ENCODE measurements around the gene DDX21.

DDX21 gene

DNA sequence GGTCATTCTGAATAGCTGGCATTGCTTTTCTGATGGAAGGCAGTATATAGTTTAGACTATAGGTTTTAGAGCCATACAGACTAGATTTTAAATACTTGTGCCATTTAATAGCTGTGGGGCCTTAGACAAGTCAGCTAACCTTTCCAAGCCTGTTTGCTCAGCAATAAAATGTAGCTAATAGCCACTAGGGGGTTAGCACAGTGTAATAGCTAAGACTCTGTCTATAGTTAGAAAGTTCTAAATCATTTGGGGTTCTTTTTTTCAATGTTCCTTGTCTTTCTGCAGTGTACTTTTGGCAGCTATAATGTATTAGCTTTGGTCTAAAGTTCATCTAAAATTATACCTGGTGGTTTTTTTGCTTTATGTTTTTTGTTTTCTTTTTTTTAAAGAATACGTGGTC lies 25.1 kb downstream of the DDX21 start:
- Histone ChIP-seq H3K4me2 (ENCODE audit: low read length) (no peak overlapping the region), H3K4me3 (ENCODE audit: low read depth, low read length) (no peak overlapping the region), H3K27ac (ENCODE audit: low read depth, low read length) (no peak overlapping the region), H3K4me1 (ENCODE audit: control insufficient read depth in 1 of 2, insufficient read depth in 2 of 2, low read length in 2 of 2) (no peaks in the 10 kb centered on the region), H3K4ac (ENCODE audit: low read depth, low read length) (no peak overlapping the region), H2BK120ac (ENCODE audit: insufficient read depth, low read length, poor library complexity) (no peak overlapping the region), H3K27me3 (ENCODE audit: insufficient read depth, low read length) (no peaks in the 10 kb centered on the region), H2BK12ac (ENCODE audit: low read length) (no peak overlapping the region), H4K12ac (ENCODE audit: low read depth, low read length) (no peak overlapping the region), H3K36me3 (ENCODE audit: control insufficient read depth in 1 of 2, insufficient read depth in 2 of 2, low read length in 2 of 2) (peaks cover 27 to 32% of the 10 kb centered on the region in 2 experiments), H3K18ac (ENCODE audit: low read length) (no peak overlapping the region), H3K14ac (ENCODE audit: low read length) (no peak overlapping the region), H4K91ac (ENCODE audit: low read depth, low read length) (no peak overlapping the region), H3K79me2 (ENCODE audit: control insufficient read depth, insufficient read depth, low read length, poor library complexity) (no peaks in the 10 kb centered on the region), H3K79me1 (ENCODE audit: low read length) (no peaks in the 10 kb centered on the region), H3K9ac (ENCODE audit: low read length) (no peak overlapping the region), H3K9me3 (ENCODE audit: insufficient read depth, low read depth, low read length) (no peaks in the 10 kb centered on the region), H2BK5ac (ENCODE audit: low read depth, low read length, poor library complexity) (no peak overlapping the region), H4K8ac (ENCODE audit: low read depth, low read length) (no peak overlapping the region), H3K23ac (ENCODE audit: low read length) (no peak overlapping the region), H2AK5ac (ENCODE audit: low read length) (no peak overlapping the region), H2AFZ (ENCODE audit: insufficient read depth, low read length, poor library complexity) (no peak overlapping the region)
- DNase-seq: peak in 1 of 2 donors; percentile 16
- WGBS (ENCODE audit: extremely low coverage, insufficient coverage, insufficient read length): no CpG with 5 or more reads among the region's 1 CpG

DNA sequence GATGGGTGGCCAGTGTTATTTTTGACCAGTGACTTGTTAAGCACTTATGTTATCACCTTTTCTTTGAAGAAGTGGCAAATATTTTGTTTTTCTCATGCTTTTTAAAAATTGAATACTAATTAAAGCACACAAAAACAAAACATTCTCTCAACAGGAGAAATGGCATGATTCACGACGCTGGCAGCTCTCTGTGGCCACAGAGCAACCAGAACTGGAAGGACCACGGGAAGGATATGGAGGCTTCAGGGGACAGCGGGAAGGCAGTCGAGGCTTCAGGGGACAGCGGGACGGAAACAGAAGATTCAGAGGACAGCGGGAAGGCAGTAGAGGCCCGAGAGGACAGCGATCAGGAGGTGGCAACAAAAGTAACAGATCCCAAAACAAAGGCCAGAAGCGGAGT lies 26.4 kb downstream of the DDX21 start:
- Histone ChIP-seq H3K14ac (ENCODE audit: low read length) (no peak overlapping the region), H2AK5ac (ENCODE audit: low read length) (no peak overlapping the region), H2BK120ac (ENCODE audit: insufficient read depth, low read length, poor library complexity) (no peak overlapping the region), H3K79me1 (ENCODE audit: low read length) (no peaks in the 10 kb centered on the region), H2BK12ac (ENCODE audit: low read length) (no peak overlapping the region), H4K8ac (ENCODE audit: low read depth, low read length) (no peak overlapping the region), H3K9me3 (ENCODE audit: insufficient read depth, low read depth, low read length) (no peaks in the 10 kb centered on the region), H3K4me2 (ENCODE audit: low read length) (no peak overlapping the region), H3K18ac (ENCODE audit: low read length) (no peak overlapping the region), H3K36me3 (ENCODE audit: control insufficient read depth in 1 of 2, insufficient read depth in 2 of 2, low read length in 2 of 2) (peaks cover 19 to 25% of the 10 kb centered on the region in 2 experiments), H3K23ac (ENCODE audit: low read length) (no peak overlapping the region), H3K9ac (ENCODE audit: low read length) (no peak overlapping the region), H4K12ac (ENCODE audit: low read depth, low read length) (no peak overlapping the region), H3K27me3 (ENCODE audit: insufficient read depth, low read length) (no peaks in the 10 kb centered on the region), H3K4ac (ENCODE audit: low read depth, low read length) (no peak overlapping the region), H3K79me2 (ENCODE audit: control insufficient read depth, insufficient read depth, low read length, poor library complexity) (no peaks in the 10 kb centered on the region), H3K4me1 (ENCODE audit: control insufficient read depth in 1 of 2, insufficient read depth in 2 of 2, low read length in 2 of 2) (no peaks in the 10 kb centered on the region), H3K4me3 (ENCODE audit: low read depth, low read length) (no peak overlapping the region), H2AFZ (ENCODE audit: insufficient read depth, low read length, poor library complexity) (no peak overlapping the region), H3K27ac (ENCODE audit: low read depth, low read length) (no peak overlapping the region), H2BK5ac (ENCODE audit: low read depth, low read length, poor library complexity) (no peak overlapping the region), H4K91ac (ENCODE audit: low read depth, low read length) (no peak overlapping the region)
- WGBS (ENCODE audit: extremely low coverage, insufficient coverage, insufficient read length): no CpG with 5 or more reads among the region's 11 CpGs
- DNase-seq: no peak

DNA sequence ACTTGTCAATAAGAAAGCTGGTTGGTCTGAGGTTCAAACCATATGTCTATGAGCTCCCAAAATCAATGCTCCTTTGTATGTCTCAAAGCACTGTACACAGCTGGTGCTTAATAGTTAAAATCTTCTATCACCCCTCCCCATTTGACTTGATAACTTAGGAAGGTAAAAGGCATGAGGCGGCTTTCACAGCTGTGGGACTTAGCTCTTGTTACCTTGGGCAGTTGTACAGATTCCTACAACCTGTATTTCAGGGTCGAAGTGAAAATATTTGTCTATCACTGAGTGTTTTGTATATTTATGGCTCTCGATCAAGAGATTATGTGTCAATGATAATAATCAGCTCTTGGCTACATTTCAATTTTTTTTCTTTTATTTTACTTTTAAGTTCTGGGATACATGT lies 31.6 kb downstream of the DDX21 start:
- Histone ChIP-seq H3K36me3 (ENCODE audit: control insufficient read depth in 1 of 2, insufficient read depth in 2 of 2, low read length in 2 of 2) (peaks cover 0 to under 1% of the 10 kb centered on the region in 2 experiments), H2AFZ (ENCODE audit: insufficient read depth, low read length, poor library complexity) (no peak overlapping the region), H3K27ac (ENCODE audit: low read depth, low read length) (no peak overlapping the region), H3K9me3 (ENCODE audit: insufficient read depth, low read depth, low read length) (no peaks in the 10 kb centered on the region), H2AK5ac (ENCODE audit: low read length) (no peak overlapping the region), H4K12ac (ENCODE audit: low read depth, low read length) (no peak overlapping the region), H3K79me2 (ENCODE audit: control insufficient read depth, insufficient read depth, low read length, poor library complexity) (peaks cover 3% of the 10 kb centered on the region), H4K8ac (ENCODE audit: low read depth, low read length) (no peak overlapping the region), H3K4ac (ENCODE audit: low read depth, low read length) (no peak overlapping the region), H3K23ac (ENCODE audit: low read length) (no peak overlapping the region), H3K18ac (ENCODE audit: low read length) (no peak overlapping the region), H3K27me3 (ENCODE audit: insufficient read depth, low read length) (no peaks in the 10 kb centered on the region), H3K4me1 (ENCODE audit: control insufficient read depth in 1 of 2, insufficient read depth in 2 of 2, low read length in 2 of 2) (peaks cover 0 to 4% of the 10 kb centered on the region in 2 experiments), H3K4me3 (ENCODE audit: low read depth, low read length) (no peak overlapping the region), H3K9ac (ENCODE audit: low read length) (no peak overlapping the region), H4K91ac (ENCODE audit: low read depth, low read length) (no peak overlapping the region), H3K79me1 (ENCODE audit: low read length) (peaks cover 3% of the 10 kb centered on the region), H3K4me2 (ENCODE audit: low read length) (no peak overlapping the region), H2BK12ac (ENCODE audit: low read length) (no peak overlapping the region), H3K14ac (ENCODE audit: low read length) (no peak overlapping the region), H2BK5ac (ENCODE audit: low read depth, low read length, poor library complexity) (no peak overlapping the region), H2BK120ac (ENCODE audit: insufficient read depth, low read length, poor library complexity) (no peak overlapping the region)
- DNase-seq: peak in 1 of 2 donors; percentile 34
- WGBS (ENCODE audit: extremely low coverage, insufficient coverage, insufficient read length): no CpG with 5 or more reads among the region's 3 CpGs

DNA sequence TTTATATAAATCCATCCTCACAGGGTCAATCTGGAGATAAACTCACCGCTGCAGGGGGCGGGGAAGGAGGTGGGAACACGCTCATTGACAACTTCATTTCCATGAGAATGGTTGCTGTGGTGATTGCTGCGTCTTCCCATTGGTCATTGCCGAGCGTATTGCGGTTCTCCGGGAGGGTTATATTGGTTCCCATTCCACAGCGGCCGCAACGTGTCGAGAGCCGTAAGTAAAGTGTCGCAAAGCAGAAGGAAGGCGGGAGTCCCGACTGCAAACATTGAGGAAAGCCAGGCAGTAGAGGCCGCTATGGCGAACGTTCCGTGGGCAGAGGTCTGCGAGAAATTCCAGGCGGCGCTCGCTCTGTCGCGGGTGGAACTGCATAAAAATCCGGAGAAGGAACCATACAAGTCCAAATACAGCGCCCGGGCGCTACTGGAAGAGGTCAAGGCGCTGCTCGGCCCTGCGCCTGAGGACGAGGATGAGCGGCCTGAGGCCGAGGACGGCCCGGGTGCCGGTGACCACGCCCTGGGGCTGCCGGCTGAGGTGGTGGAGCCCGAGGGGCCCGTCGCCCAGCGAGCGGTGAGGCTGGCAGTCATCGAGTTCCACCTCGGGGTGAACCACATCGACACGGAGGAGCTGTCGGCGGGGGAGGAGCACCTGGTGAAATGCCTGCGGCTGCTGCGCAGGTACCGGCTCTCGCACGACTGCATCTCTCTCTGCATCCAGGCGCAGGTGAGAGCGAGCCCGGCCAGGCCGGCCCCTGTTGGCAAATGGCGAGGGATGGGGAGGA lies 32.8 kb downstream of the DDX21 start, which contains the start of gene KIFBP:
Gene KIFBP, plus strand, starts transcription at position 274 of the 787 bp plus-strand sequence. Its CDS starts 30 bp downstream, at position 304.
- Histone ChIP-seq H3K79me1 (ENCODE audit: low read length) (peaks cover 3% of the 10 kb centered on the region), H3K27ac (ENCODE audit: low read depth, low read length) (peak within 1 kb of the TSS; percentile 30), H2BK5ac (ENCODE audit: low read depth, low read length, poor library complexity) (peak within 1 kb of the TSS; percentile 38), H3K14ac (ENCODE audit: low read length) (peak within 1 kb of the TSS; percentile 41), H4K91ac (ENCODE audit: low read depth, low read length) (peak within 1 kb of the TSS; percentile 0), H3K4me3 (ENCODE audit: low read depth, low read length) (peak within 1 kb of the TSS; percentile 90), H4K12ac (ENCODE audit: low read depth, low read length) (peak within 1 kb of the TSS; percentile 85), H3K23ac (ENCODE audit: low read length) (no peak within 1 kb of the TSS), H4K8ac (ENCODE audit: low read depth, low read length) (peak within 1 kb of the TSS; percentile 56), H3K36me3 (ENCODE audit: control insufficient read depth in 1 of 2, insufficient read depth in 2 of 2, low read length in 2 of 2) (no peaks in the 10 kb centered on the region), H3K79me2 (ENCODE audit: control insufficient read depth, insufficient read depth, low read length, poor library complexity) (peaks cover 3% of the 10 kb centered on the region), H2BK12ac (ENCODE audit: low read length) (no peak within 1 kb of the TSS), H3K4me2 (ENCODE audit: low read length) (peak within 1 kb of the TSS; percentile 92), H3K27me3 (ENCODE audit: insufficient read depth, low read length) (no peaks in the 10 kb centered on the region), H2AFZ (ENCODE audit: insufficient read depth, low read length, poor library complexity) (peak within 1 kb of the TSS; percentile 65), H3K9ac (ENCODE audit: low read length) (peak within 1 kb of the TSS; percentile 81), H2AK5ac (ENCODE audit: low read length) (peak within 1 kb of the TSS; percentile 74), H3K18ac (ENCODE audit: low read length) (peak within 1 kb of the TSS; percentile 63), H3K9me3 (ENCODE audit: insufficient read depth, low read depth, low read length) (no peaks in the 10 kb centered on the region), H3K4ac (ENCODE audit: low read depth, low read length) (peak within 1 kb of the TSS; percentile 95), H3K4me1 (ENCODE audit: control insufficient read depth in 1 of 2, insufficient read depth in 2 of 2, low read length in 2 of 2) (peaks cover 0 to 4% of the 10 kb centered on the region in 2 experiments), H2BK120ac (ENCODE audit: insufficient read depth, low read length, poor library complexity) (peak within 1 kb of the TSS; percentile 10)
- no CpG with 5 or more reads among the region's 62 CpGs for WGBS (ENCODE audit: extremely low coverage, insufficient coverage, insufficient read length)
- DNase-seq: peak; percentile 92 to 97
